Measurements from ENCODE around the gene ABCC2.

DNA sequence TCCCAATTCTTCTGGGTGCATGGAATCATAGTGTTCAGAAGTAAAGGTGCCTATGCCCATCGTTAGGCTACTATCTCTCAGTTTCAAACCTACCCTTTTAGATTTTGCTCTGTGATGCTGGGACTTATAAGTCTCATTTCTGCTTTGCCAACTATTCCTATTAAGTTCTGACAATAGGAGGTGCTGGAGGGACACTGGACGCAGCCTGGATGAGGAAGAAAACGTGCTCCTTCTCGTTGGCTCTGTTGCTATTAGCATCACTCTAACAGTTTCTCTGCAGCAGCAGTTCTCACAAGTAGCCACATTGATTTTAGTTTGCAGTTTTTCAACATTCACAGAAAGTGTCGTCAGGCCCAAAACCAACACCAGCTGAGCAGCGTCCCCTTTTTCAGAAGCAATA, 72.4 kb downstream of the ABCC2 start:
- TF ChIP-seq, protein P1, sequence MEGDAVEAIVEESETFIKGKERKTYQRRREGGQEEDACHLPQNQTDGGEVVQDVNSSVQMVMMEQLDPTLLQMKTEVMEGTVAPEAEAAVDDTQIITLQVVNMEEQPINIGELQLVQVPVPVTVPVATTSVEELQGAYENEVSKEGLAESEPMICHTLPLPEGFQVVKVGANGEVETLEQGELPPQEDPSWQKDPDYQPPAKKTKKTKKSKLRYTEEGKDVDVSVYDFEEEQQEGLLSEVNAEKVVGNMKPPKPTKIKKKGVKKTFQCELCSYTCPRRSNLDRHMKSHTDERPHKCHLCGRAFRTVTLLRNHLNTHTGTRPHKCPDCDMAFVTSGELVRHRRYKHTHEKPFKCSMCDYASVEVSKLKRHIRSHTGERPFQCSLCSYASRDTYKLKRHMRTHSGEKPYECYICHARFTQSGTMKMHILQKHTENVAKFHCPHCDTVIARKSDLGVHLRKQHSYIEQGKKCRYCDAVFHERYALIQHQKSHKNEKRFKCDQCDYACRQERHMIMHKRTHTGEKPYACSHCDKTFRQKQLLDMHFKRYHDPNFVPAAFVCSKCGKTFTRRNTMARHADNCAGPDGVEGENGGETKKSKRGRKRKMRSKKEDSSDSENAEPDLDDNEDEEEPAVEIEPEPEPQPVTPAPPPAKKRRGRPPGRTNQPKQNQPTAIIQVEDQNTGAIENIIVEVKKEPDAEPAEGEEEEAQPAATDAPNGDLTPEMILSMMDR (IDR thresholded peaks at IDR 0.05), result peak in 3 of 6 experiments; percentile 40 to 45 (median 43)
- no peak for TF ChIP-seq POLR2A (IDR thresholded peaks at IDR 0.05)
